A673 (cell line): Measurements from ENCODE around the gene EML3. TPM values are rescaled to one million over a fixed set of nuclear protein-coding genes. Genes with fewer than 3 reads are reported as not detected.

ENCODE experiments used
- Bru-seq: library from RNA; stranded (reverse); fragments of 400-500 nt; gene quantifications from one replicate; lab custom pipeline; 2021; lab: Mats Ljungman, UMichigan
- BruChase-seq, 2 experiments: library from RNA; stranded (reverse); fragments of 400-500 nt; gene quantifications; one replicate each; lab custom pipeline; 2021; lab: Mats Ljungman, UMichigan
- BruUV-seq: library from RNA; stranded (reverse); fragments of 400-500 nt; replicated peaks from 2 replicates; lab custom pipeline; 2021; lab: Mats Ljungman, UMichigan
- CTCF ChIA-PET: fragments of 300-600 bp; sonication (Branson Sonifier 250); formaldehyde crosslinking; loops from one replicate; lab custom pipeline; 2022; ENCODE audit warnings: antibody characterized with exemption; lab: Charles Lee
- POLR2A ChIA-PET: fragments of 300-600 bp; sonication (Branson Sonifier 250); formaldehyde crosslinking; loops from one replicate; lab custom pipeline; 2022; ENCODE audit warnings: antibody characterized with exemption; ENCODE audit not compliant: low non-redundant PET; lab: Charles Lee
- DNase-seq: peaks from one replicate; pipeline ENCODE4 v3.0.0-alpha.2; 2015; ENCODE audit warnings: low spot score
- H3K27ac ChIP-seq: fragments of 200-600 bp; sonication (generic); 2 replicates; pipeline ENCODE4 v1.5.1; 2016; ENCODE audit warnings: mixed run types, low read depth, mild to moderate bottlenecking, mixed read lengths, antibody characterized with exemption, low read length; ENCODE audit not compliant: poor library complexity, severe bottlenecking
- H3K27me3 ChIP-seq: fragments of 200-600 bp; sonication (generic); replicated peaks from 2 replicates; pipeline ENCODE4 v1.6.1; 2017; ENCODE audit warnings: mixed run types, low read depth, mild to moderate bottlenecking, mixed read lengths, antibody characterized with exemption, low read length; ENCODE audit not compliant: insufficient read depth, poor library complexity
- H3K36me3 ChIP-seq: fragments of 200-600 bp; sonication (generic); 2 replicates; pipeline ENCODE4 v1.6.1; 2016; ENCODE audit warnings: mixed run types, mild to moderate bottlenecking, mixed read lengths, antibody characterized with exemption, low read length; ENCODE audit not compliant: insufficient read depth, poor library complexity, severe bottlenecking
- H3K4me1 ChIP-seq: fragments of 200-600 bp; sonication (generic); 2 replicates; pipeline ENCODE4 v1.6.1; 2017; ENCODE audit warnings: mixed run types, mild to moderate bottlenecking, mixed read lengths, antibody characterized with exemption, low read length; ENCODE audit not compliant: insufficient read depth, poor library complexity, severe bottlenecking
- H3K4me3 ChIP-seq: fragments of 200-600 bp; sonication (generic); 2 replicates; pipeline ENCODE4 v1.5.1; 2016; ENCODE audit warnings: low read depth, mixed run types, mild to moderate bottlenecking, mixed read lengths, low read length; ENCODE audit not compliant: poor library complexity, severe bottlenecking
- H3K9me3 ChIP-seq: fragments of 200-600 bp; sonication (generic); 2 replicates; pipeline ENCODE4 v1.6.1; 2016; ENCODE audit warnings: mixed run types, low read depth, mild to moderate bottlenecking, mixed read lengths, antibody characterized with exemption, low read length; ENCODE audit not compliant: poor library complexity, severe bottlenecking
- CTCF ChIP-seq: fragments of 300-800, 200-600 bp; sonication (generic); conservative IDR thresholded peaks from 2 replicates; pipeline ENCODE4 v1.5.1; 2017; ENCODE audit warnings: low read depth, mild to moderate bottlenecking, antibody characterized with exemption, low read length, moderate library complexity, mixed read lengths
- EZH2 ChIP-seq: fragments of 200-600 bp; sonication (generic); IDR thresholded peaks from 2 replicates; pipeline ENCODE4 v1.6.1; 2017; ENCODE audit warnings: borderline replicate concordance, low read depth, mild to moderate bottlenecking, mixed read lengths, antibody characterized with exemption, low read length; ENCODE audit not compliant: poor library complexity, severe bottlenecking
- intact Hi-C: fragments of 100-400 bp; cut with micrococcal nuclease; formaldehyde crosslinking; loops from one replicate; pipeline ENCODE4 v1.10.0; 2022; ENCODE audit not compliant: unreplicated experiment
- long read RNA-seq: library from polyadenylated mRNA; stranded (forward); transcript quantifications from one replicate; pipeline ENCODE4 v2.0.0, GENCODE V29; 2022
- total RNA-seq: library from RNA; stranded (reverse); gene quantifications from 2 replicates; pipeline ENCODE4 v1.2.3, GENCODE V29; 2021

The EML3 gene
- 21.3 and 30.4 TPM in 2 replicates for total RNA-seq
- Bru-seq, nascent RNA: percentile 45 among the genes with signal in this experiment
- BruChase-seq, experiment 1, labeled RNA remaining after a 2-hour chase: percentile 55 among the genes with signal in this experiment
- BruChase-seq, experiment 2, labeled RNA remaining after a 6-hour chase: percentile 66 among the genes with signal in this experiment
- long read RNA-seq, partial matches to known transcripts: 7 of 16 reads
- long read RNA-seq, other reads (novel, unspliced or antisense): 4 of 16 reads

GRCh38 chr11:62612366-62613290 lies at the start of gene EML3, which contains the start of gene ROM1:
EML3 (minus strand) TSS chr11:62612775; CDS start chr11:62612457, 318 bp downstream.
ROM1 (plus strand) TSS chr11:62613257; CDS start chr11:62613282, 25 bp downstream.
- H3K4me1 ChIP-seq: peaks cover 15% of the 10 kb centered on the region
- H3K9me3 ChIP-seq: no peaks in the 10 kb centered on the region
- DNase-seq: peak; percentile 89
- H3K4me3 ChIP-seq: peak within 1 kb of the TSS; percentile 80
- CTCF ChIA-PET: interaction anchor here (0.7 to 1.2 kb wide), 3 partner anchors 10 to 14 kb away, joined by 3 to 6 read pairs (median 5); partner anchors contain the start of gene MTA2
- H3K36me3 ChIP-seq: peaks cover 10% of the 10 kb centered on the region
- TF ChIP-seq CTCF (peak; percentile 84), EZH2 (no peak)
- BruUV-seq: no TSS peak
- H3K27me3 ChIP-seq: no peaks in the 10 kb centered on the region
- peak within 1 kb of the TSS; percentile 76 for H3K27ac ChIP-seq
- intact Hi-C loops: no loop called here
- POLR2A ChIA-PET: no interaction called here

- no peak for TF ChIP-seq EZH2
- no peak for TF ChIP-seq CTCF
- H3K36me3 ChIP-seq: peaks cover 8% of the 10 kb centered on the region
- ChIA-PET POLR2A (interaction anchor here (1.4 kb wide), 1 partner anchor 8 kb away, joined by 5 read pairs; the partner anchor contains the start of genes C11orf98 and CSKMT), CTCF (no interaction called here)
- no peaks in the 10 kb centered on the region for H3K9me3 ChIP-seq
- no peak overlapping the region for H3K4me3 ChIP-seq
- intact Hi-C loops: no loop called here
- DNase-seq: no peak
- no TSS peak for BruUV-seq
- peaks cover 6% of the 10 kb centered on the region for H3K4me1 ChIP-seq
- H3K27me3 ChIP-seq: no peaks in the 10 kb centered on the region
- no peak overlapping the region for H3K27ac ChIP-seq
Observed at GRCh38 chr11:62656796-62657429, 44.3 kb upstream of the EML3 start.

GRCh38 chr11:62654297-62654696 lies 41.7 kb upstream of the EML3 start:
- POLR2A ChIA-PET: no interaction called here
- peaks cover 7% of the 10 kb centered on the region for H3K36me3 ChIP-seq
- no peak overlapping the region for H3K4me3 ChIP-seq
- no peaks in the 10 kb centered on the region for H3K27me3 ChIP-seq
- H3K27ac ChIP-seq: no peak overlapping the region
- CTCF ChIA-PET: no interaction called here
- intact Hi-C loops: no loop called here
- H3K9me3 ChIP-seq: no peaks in the 10 kb centered on the region
- no peak for TF ChIP-seq EZH2
- TF ChIP-seq CTCF: no peak
- BruUV-seq: no TSS peak
- H3K4me1 ChIP-seq: peaks cover 10% of the 10 kb centered on the region
- DNase-seq: no peak
